Liver (tissue), 9 donors: ENCODE results near the gene CLIC3. TPM values are rescaled to one million over a fixed set of nuclear protein-coding genes. Genes with fewer than 3 reads are reported as not detected.

Source experiments
- DNase-seq: peaks from one replicate; pipeline ENCODE4 v3.0.0-alpha.2; 2017; ENCODE audit warnings: low spot score
- H3K27ac ChIP-seq, 2 donors: one replicate each; pipeline ENCODE4 v1.7.0; 2013; ENCODE audit warnings: inconsistent platforms in 2 of 2, low read length in 2 of 2, control low read depth in 1 of 2, low read depth in 1 of 2, mild to moderate bottlenecking in 1 of 2
- H3K27me3 ChIP-seq, 4 donors: one replicate each; pipeline versions ENCODE4 v1.6.1 to v1.7.0; 2013; ENCODE audit warnings: low read length in 3 of 4, inconsistent platforms in 1 of 4, mild to moderate bottlenecking in 1 of 4, moderate library complexity in 1 of 4; ENCODE audit not compliant: control insufficient read depth in 4 of 4, insufficient read depth in 4 of 4
- H3K36me3 ChIP-seq, 4 donors: one replicate each; pipeline versions ENCODE4 v1.6.1 to v1.7.0; 2013; ENCODE audit warnings: low read length in 3 of 4, mild to moderate bottlenecking in 3 of 4, low read depth in 1 of 4, moderate library complexity in 1 of 4; ENCODE audit not compliant: control insufficient read depth in 4 of 4, insufficient read depth in 3 of 4
- H3K4me1 ChIP-seq, 4 donors: one replicate each; pipeline versions ENCODE4 v1.6.1 to v1.7.0; 2013; ENCODE audit warnings: low read length in 3 of 4, mild to moderate bottlenecking in 3 of 4, moderate library complexity in 1 of 4; ENCODE audit not compliant: control insufficient read depth in 4 of 4, insufficient read depth in 4 of 4
- H3K4me3 ChIP-seq, 3 donors: one replicate each; pipeline versions ENCODE4 v1.6.1 to v1.7.0; 2013; ENCODE audit warnings: low read length in 3 of 3, control low read depth in 1 of 3, low read depth in 1 of 3, mild to moderate bottlenecking in 1 of 3
- H3K9ac ChIP-seq, 2 donors: one replicate each; pipeline ENCODE4 v1.7.0; 2013; ENCODE audit warnings: low read length in 2 of 2, mild to moderate bottlenecking in 2 of 2, moderate library complexity in 2 of 2, control low read depth in 1 of 2, low read depth in 1 of 2
- H3K9me3 ChIP-seq, 4 donors: one replicate each; pipeline versions ENCODE4 v1.6.1 to v1.7.0; 2013; ENCODE audit warnings: low read length in 3 of 4; ENCODE audit not compliant: control insufficient read depth in 4 of 4
- ATF3 ChIP-seq: IDR thresholded peaks from 2 replicates; pipeline ENCODE4 v1.6.1; 2016; ENCODE audit warnings: antibody characterized with exemption
- CTCF ChIP-seq: fragments of 150-350 bp; IDR thresholded peaks from 2 replicates; pipeline ENCODE4 v1.5.1; 2017; ENCODE audit warnings: improper control_type of control experiment, low read depth, low read length; ENCODE audit not compliant: missing input control
- EGR1 ChIP-seq, 2 donors: IDR thresholded peaks; 2 replicates each; pipeline ENCODE4 v1.6.1; 2016 to 2018; ENCODE audit warnings: antibody characterized with exemption in 2 of 2, low read depth in 2 of 2
- FOXA1 ChIP-seq: IDR thresholded peaks from 2 replicates; pipeline ENCODE4 v1.6.1; 2016; ENCODE audit warnings: antibody characterized with exemption
- FOXA2 ChIP-seq: IDR thresholded peaks from 2 replicates; pipeline ENCODE4 v1.6.1; 2016; ENCODE audit warnings: antibody characterized with exemption
- GABPA ChIP-seq, 2 donors: IDR thresholded peaks in 1 of 2; conservative IDR thresholded peaks in 1 of 2; 2 replicates each; pipeline ENCODE4 v1.6.1; 2016; ENCODE audit warnings: antibody characterized with exemption in 2 of 2, mild to moderate bottlenecking in 1 of 2, moderate library complexity in 1 of 2
- HNF4A ChIP-seq, 2 donors: conservative IDR thresholded peaks; 2 replicates each; pipeline ENCODE4 v1.6.1; 2016; ENCODE audit warnings: antibody characterized with exemption in 2 of 2, mild to moderate bottlenecking in 2 of 2
- HNF4G ChIP-seq: IDR thresholded peaks from 2 replicates; pipeline ENCODE4 v1.6.1; 2016; ENCODE audit warnings: antibody characterized with exemption
- MAX ChIP-seq: IDR thresholded peaks from 2 replicates; pipeline ENCODE4 v1.6.1; 2016; ENCODE audit warnings: antibody characterized with exemption
- RAD21 ChIP-seq, 2 donors: IDR thresholded peaks; 2 replicates each; pipeline ENCODE4 v1.6.1; 2016; ENCODE audit warnings: antibody characterized with exemption in 2 of 2, mild to moderate bottlenecking in 2 of 2
- REST ChIP-seq: IDR thresholded peaks from 2 replicates; pipeline ENCODE4 v1.6.1; 2016; ENCODE audit warnings: antibody characterized with exemption, mild to moderate bottlenecking
- RXRA ChIP-seq, 2 donors: IDR thresholded peaks; 2 replicates each; pipeline ENCODE4 v1.6.1; 2017 to 2018; ENCODE audit warnings: antibody characterized with exemption in 2 of 2, mild to moderate bottlenecking in 1 of 2
- SP1 ChIP-seq: IDR thresholded peaks from 2 replicates; pipeline ENCODE4 v1.6.1; 2018; ENCODE audit warnings: antibody characterized with exemption, mild to moderate bottlenecking
- TAF1 ChIP-seq: conservative IDR thresholded peaks from 2 replicates; pipeline ENCODE4 v1.6.1; 2016; ENCODE audit warnings: antibody characterized with exemption, mild to moderate bottlenecking
- YY1 ChIP-seq: IDR thresholded peaks from 2 replicates; pipeline ENCODE4 v1.6.1; 2016; ENCODE audit warnings: antibody characterized with exemption, mild to moderate bottlenecking
- ZBTB33 ChIP-seq: IDR thresholded peaks from 2 replicates; pipeline ENCODE4 v1.6.1; 2016; ENCODE audit warnings: antibody characterized with exemption
- WGBS: extraction: QIAGEN DNeasy Blood & Tissue Kit; methylation state at CpG from one replicate; pipeline ENCODE4 v1.1.7; 2013; 5-methylcytosine and 5-hydroxymethylcytosine counted together
- polyA plus RNA-seq, 2 donors: library from polyadenylated mRNA; stranded (reverse) in 1 of 2; unstranded in 1 of 2; fragments of 200-250 nt in 1 of 2; fragments of >200 nt in 1 of 2; fragmentation: Nextera tagmentation in 1 of 2; extraction: Ambion mirVana in 1 of 2; gene quantifications; one replicate each; pipeline versions ENCODE4 v1.2.1 to v1.2.3, GENCODE V29; 2013 to 2015
- total RNA-seq, 2 donors: library from RNA; depleted of rRNA; stranded (reverse); fragments of >200 nt; gene quantifications; one replicate each; pipeline ENCODE4 v1.2.3, GENCODE V29; 2014
- donor health status: healthy.
- donor health status: healthy.
- donor health status: healthy.
- donor health status: healthy.
- donor health status: healthy.

The CLIC3 gene
- total and polyA plus RNA-seq, 4 donors: 0.33 to 0.83 (median 0.40) TPM

GRCh38 chr9:137039611-137040366, 43.4 kb upstream of the CLIC3 start:
- Histone ChIP-seq H3K4me1 (peaks cover 0 to 20% (median 0%) of the 10 kb centered on the region in 4 donors), H3K9ac (no peak overlapping the region), H3K36me3 (no peaks in the 10 kb centered on the region), H3K4me3 (no peak overlapping the region), H3K27me3 (peaks cover 0 to 8% (median under 1%) of the 10 kb centered on the region in 4 donors), H3K27ac (no peak overlapping the region), H3K9me3 (no peaks in the 10 kb centered on the region)
- no peak for TF ChIP-seq GABPA (IDR thresholded peaks at IDR 0.05 in 1 of 2, conservative IDR thresholded peaks at IDR 0.05 in 1 of 2)
- TF ChIP-seq MAX: no peak
- TF ChIP-seq EGR1 (IDR thresholded peaks at IDR 0.05; ENCODE audit: low read depth in 2 of 2): no peak
- no peak for TF ChIP-seq CTCF
- TF ChIP-seq HNF4A (conservative IDR thresholded peaks at IDR 0.05): no peak
- TF ChIP-seq FOXA1: no peak
- no peak for TF ChIP-seq ATF3
- TF ChIP-seq ZBTB33: no peak
- no peak for TF ChIP-seq FOXA2
- no peak for TF ChIP-seq REST
- TF ChIP-seq HNF4G: no peak
- no peak for TF ChIP-seq YY1
- no peak for TF ChIP-seq SP1
- TF ChIP-seq RAD21 (IDR thresholded peaks at IDR 0.05): no peak
- DNase-seq: no peak
- 85% methylated on average over 32 of the region's 32 CpGs for WGBS

- Histone ChIP-seq H3K36me3 (no peaks in the 10 kb centered on the region), H3K27me3 (peaks cover 0 to 8% (median under 1%) of the 10 kb centered on the region in 4 donors), H3K9me3 (no peaks in the 10 kb centered on the region), H3K27ac (no peak overlapping the region), H3K9ac (no peak overlapping the region), H3K4me1 (peaks cover 0 to 15% (median 0%) of the 10 kb centered on the region in 4 donors), H3K4me3 (no peak overlapping the region)
- WGBS: 78% methylated on average over 9 of the region's 9 CpGs
- DNase-seq: no peak
- no peak for TF ChIP-seq CTCF
- TF ChIP-seq ZBTB33: no peak
- no peak for TF ChIP-seq SP1
- TF ChIP-seq FOXA2: no peak
- TF ChIP-seq YY1: no peak
- no peak for TF ChIP-seq EGR1 (IDR thresholded peaks at IDR 0.05; ENCODE audit: low read depth in 2 of 2)
- TF ChIP-seq HNF4A (conservative IDR thresholded peaks at IDR 0.05): no peak
- TF ChIP-seq ATF3: no peak
- TF ChIP-seq MAX: no peak
- TF ChIP-seq GABPA (IDR thresholded peaks at IDR 0.05 in 1 of 2, conservative IDR thresholded peaks at IDR 0.05 in 1 of 2): no peak
- TF ChIP-seq RXRA (IDR thresholded peaks at IDR 0.05): no peak
- no peak for TF ChIP-seq TAF1
Observed at GRCh38 chr9:137038916-137039315, 42.5 kb upstream of the CLIC3 start.
